ENCODE data around the gene SQOR. TPM values are rescaled to one million over a fixed set of nuclear protein-coding genes. Genes with fewer than 3 reads are reported as not detected.

Gene SQOR
- total and polyA plus RNA-seq, 2 of the 4 experiments (the other 2 are of a cell fraction): 22.1 to 40.3 TPM

- Histone ChIP-seq H3K23ac (ENCODE audit: low read depth, low read length) (no peak overlapping the region), H4K20me1 (ENCODE audit: insufficient read depth, low read length) (no peaks in the 10 kb centered on the region), H3K4ac (ENCODE audit: low read depth, low read length) (no peak overlapping the region), H2AFZ (replicated peaks; ENCODE audit: low read length, poor library complexity) (peak overlapping the region; percentile 3), H4K5ac (ENCODE audit: low read depth, low read length) (no peak overlapping the region), H3K36me3 (ENCODE audit: control insufficient read depth, insufficient read depth, low read length) (peaks cover 5% of the 10 kb centered on the region; the same call in 1 of the 2 replicates), H3K79me1 (ENCODE audit: low read depth in 1 of 2, low read length in 2 of 2) (no peaks in the 10 kb centered on the region), H2BK120ac (ENCODE audit: low read depth, low read length) (no peak overlapping the region), H2BK15ac (ENCODE audit: low read depth, low read length) (no peak overlapping the region), H3K9me3 (ENCODE audit: control insufficient read depth, insufficient read depth, low read length) (no peaks in the 10 kb centered on the region), H2BK20ac (ENCODE audit: low read depth, low read length) (no peak overlapping the region), H3K18ac (ENCODE audit: low read depth, low read length) (no peak overlapping the region), H3K9me1 (ENCODE audit: insufficient read depth, low read length) (no peaks in the 10 kb centered on the region), H3K14ac (replicated peaks; ENCODE audit: low read depth, low read length) (no peak overlapping the region), H3K27me3 (ENCODE audit: control insufficient read depth, insufficient read depth, low read length) (no peaks in the 10 kb centered on the region), H2AK5ac (ENCODE audit: low read depth, low read length) (no peak overlapping the region), H3K4me3 (ENCODE audit: insufficient read depth, low read depth, low read length) (no peak overlapping the region), H3K27ac (ENCODE audit: insufficient read depth, low read length) (no peak overlapping the region), H3K56ac (ENCODE audit: extremely low read depth, insufficient read depth, low read length) (no peak overlapping the region), H4K91ac (ENCODE audit: insufficient read depth, low read depth, low read length) (no peak overlapping the region), H3K4me2 (ENCODE audit: low read depth, low read length) (no peak overlapping the region), H2BK5ac (ENCODE audit: low read depth, low read length, poor library complexity, severe bottlenecking) (no peak overlapping the region), H3K9ac (ENCODE audit: low read depth, low read length) (no peak overlapping the region), H4K8ac (ENCODE audit: low read depth in 2 of 2, low read length in 2 of 2) (no peak overlapping the region), H3K4me1 (ENCODE audit: control insufficient read depth, insufficient read depth, low read length) (peaks cover 5% of the 10 kb centered on the region), H2AK9ac (replicated peaks; ENCODE audit: low read depth, low read length, poor library complexity) (no peak overlapping the region)
- 43% methylated on average over 1 of the region's 5 CpGs; no CpG with 5 or more reads in 1 of the 2 experiments for WGBS, 2 experiments (ENCODE audit: extremely low coverage in 2 of 2, insufficient read length in 1 of 2)
- intact Hi-C loops (cut with micrococcal nuclease): no loop called here
- in situ Hi-C loops (cut with MboI; ENCODE audit: low sequenced_read_pairs): no loop called here
- ChIA-PET CTCF (no interaction called here), POLR2A (ENCODE audit: unreplicated experiment) (no interaction called here)
- BruUV-seq (replicated peaks): no TSS peak
- dilution Hi-C loops (cut with HindIII; ENCODE audit: low sequenced_read_pairs, unreplicated experiment): no loop called here
- DNase-seq: peak; percentile 72
- TF ChIP-seq FOS (IDR thresholded peaks at IDR 0.05; ENCODE audit: low read depth, low read length) (no peak), POLR2A (IDR thresholded peaks at IDR 0.05; ENCODE audit: low read depth, low read length) (no peak), RCOR1 (IDR thresholded peaks at IDR 0.05; ENCODE audit: insufficient replicate concordance, low read length) (no peak), CEBPB (IDR thresholded peaks at IDR 0.05; ENCODE audit: low read depth, low read length) (no peak), BHLHE40 (IDR thresholded peaks at IDR 0.05; ENCODE audit: low read depth, low read length) (no peak), MXI1 (IDR thresholded peaks at IDR 0.05; ENCODE audit: borderline replicate concordance, low read depth, low read length) (no peak), NFE2L2 (IDR thresholded peaks at IDR 0.05; ENCODE audit: low read depth, low read length) (no peak)
- peak; percentile 42; the same call in 1 of the 2 replicates for ATAC-seq (ENCODE audit: low read depth)
These were observed 29.6 kb downstream of the SQOR start for GRCh38 chr15:45664451-45664850.

Data from IMR-90 (cell line).